Nephron progenitor cell (in vitro differentiated cells): ENCODE measurements around the gene RNASE7.

Experiments
- DNase-seq: peaks from one replicate; pipeline ENCODE4 v3.0.0; 2021
- H3K27ac Mint-ChIP-seq: 2 replicates; pipeline ENCODE4 v1.8.0; 2021; ENCODE audit warnings: mild to moderate bottlenecking, moderate library complexity, mixed read lengths
- H3K27me3 Mint-ChIP-seq: 2 replicates; pipeline ENCODE4 v1.8.0; 2021; ENCODE audit warnings: mild to moderate bottlenecking, low read depth, mixed read lengths; ENCODE audit not compliant: poor library complexity
- H3K36me3 Mint-ChIP-seq: 2 replicates; pipeline ENCODE4 v1.8.0; 2021; ENCODE audit warnings: low read depth, mixed read lengths
- H3K4me1 Mint-ChIP-seq: 2 replicates; pipeline ENCODE4 v1.8.0; 2021; ENCODE audit warnings: mixed read lengths
- H3K4me3 Mint-ChIP-seq: 2 replicates; pipeline ENCODE4 v1.8.0; 2021; ENCODE audit warnings: mild to moderate bottlenecking, moderate library complexity, mixed read lengths
- H3K9me3 Mint-ChIP-seq: 2 replicates; pipeline ENCODE4 v1.8.0; 2021; ENCODE audit warnings: mild to moderate bottlenecking, moderate library complexity, mixed read lengths
- CTCF ChIP-seq: fragments of 200-600 bp; sonication (generic); IDR thresholded peaks from 2 replicates; pipeline ENCODE4 v1.5.0; 2021; ENCODE audit warnings: antibody characterized with exemption

RNASE7 gene

GRCh38 chr14:21087294-21088091, 45.3 kb downstream of the RNASE7 start:
- Mint-ChIP-seq H3K9me3 (no peaks in the 10 kb centered on the region), H3K27ac (peak overlapping the region; percentile 89), H3K4me1 (peaks cover 30% of the 10 kb centered on the region), H3K4me3 (no peak overlapping the region), H3K27me3 (peaks cover 6% of the 10 kb centered on the region), H3K36me3 (peaks cover 69% of the 10 kb centered on the region)
- no peak for TF ChIP-seq CTCF
- no peak for DNase-seq

- Mint-ChIP-seq H3K4me1 (peaks cover 42% of the 10 kb centered on the region), H3K36me3 (peaks cover 72% of the 10 kb centered on the region), H3K4me3 (no peak overlapping the region), H3K27me3 (peaks cover 6% of the 10 kb centered on the region), H3K27ac (peak overlapping the region; percentile 96), H3K9me3 (no peaks in the 10 kb centered on the region)
- no peak for DNase-seq
- TF ChIP-seq CTCF: no peak
Measured at GRCh38 chr14:21088687-21089086, 46.5 kb downstream of the RNASE7 start.

GRCh38 chr14:21089271-21089670, 47.1 kb downstream of the RNASE7 start:
- peak overlapping the region; percentile 96 for H3K27ac Mint-ChIP-seq
- H3K4me1 Mint-ChIP-seq: peaks cover 48% of the 10 kb centered on the region
- peaks cover 6% of the 10 kb centered on the region for H3K27me3 Mint-ChIP-seq
- H3K36me3 Mint-ChIP-seq: peaks cover 71% of the 10 kb centered on the region
- no peak for TF ChIP-seq CTCF
- no peaks in the 10 kb centered on the region for H3K9me3 Mint-ChIP-seq
- DNase-seq: no peak
- no peak overlapping the region for H3K4me3 Mint-ChIP-seq

- TF ChIP-seq CTCF: no peak
- DNase-seq: no peak
- Mint-ChIP-seq H3K36me3 (peaks cover 65% of the 10 kb centered on the region), H3K9me3 (no peaks in the 10 kb centered on the region), H3K4me1 (peaks cover 53% of the 10 kb centered on the region), H3K27me3 (peaks cover 6% of the 10 kb centered on the region), H3K4me3 (no peak overlapping the region), H3K27ac (no peak overlapping the region)
Measured at GRCh38 chr14:21089877-21090193, 47.7 kb downstream of the RNASE7 start.

GRCh38 chr14:21090194-21090939, 48.2 kb downstream of the RNASE7 start:
- Mint-ChIP-seq H3K36me3 (peaks cover 63% of the 10 kb centered on the region), H3K27me3 (peaks cover 6% of the 10 kb centered on the region), H3K9me3 (no peaks in the 10 kb centered on the region), H3K4me3 (no peak overlapping the region), H3K4me1 (peaks cover 59% of the 10 kb centered on the region), H3K27ac (no peak overlapping the region)
- TF ChIP-seq CTCF: peak; percentile 52
- peak; percentile 64 for DNase-seq
